ENCODE measurements around the gene PROS1.

GRCh38 chr3:93991631-93992030, 17.9 kb upstream of the PROS1 start:
- TF ChIP-seq EZH2 (IDR thresholded peaks at IDR 0.05; ENCODE audit: borderline replicate concordance, insufficient read depth, low read depth, low read length, poor library complexity, severe bottlenecking) (no peak), CTCF (IDR thresholded peaks at IDR 0.05) (no peak)
